SJCRH30 (cell line): Measurements from ENCODE around the gene CPNE8. TPM values are rescaled to one million over a fixed set of nuclear protein-coding genes. Genes with fewer than 3 reads are reported as not detected.
"Not testable (repeated sequence)": the region's sequence is repeated elsewhere in the genome, so short reads cannot be mapped to it uniquely, and the experiment has no call there.

ENCODE experiments used
- DNase-seq, 2 experiments: peaks; one replicate each; pipeline ENCODE4 v3.0.0-alpha.2; 2015 to 2020
- H3K27ac ChIP-seq: fragments of 250-450 bp; sonication (Bioruptor Pico); 2 replicates; pipeline ENCODE4 v1.5.1; 2020; ENCODE audit warnings: mild to moderate bottlenecking, moderate library complexity
- H3K27me3 ChIP-seq: fragments of 250-450 bp; sonication (Bioruptor Pico); 2 replicates; pipeline ENCODE4 v1.5.1; 2020; ENCODE audit warnings: mild to moderate bottlenecking, moderate library complexity
- H3K36me3 ChIP-seq: fragments of 250-450 bp; sonication (Bioruptor Pico); 2 replicates; pipeline ENCODE4 v1.5.1; 2020; ENCODE audit warnings: mild to moderate bottlenecking, moderate library complexity
- H3K4me1 ChIP-seq: fragments of 250-450 bp; sonication (Bioruptor Pico); 2 replicates; pipeline ENCODE4 v1.5.1; 2020; ENCODE audit warnings: mild to moderate bottlenecking, moderate library complexity
- H3K4me3 ChIP-seq: fragments of 250-450 bp; sonication (Bioruptor Pico); 2 replicates; pipeline ENCODE4 v1.5.1; 2020; ENCODE audit warnings: mild to moderate bottlenecking, moderate library complexity
- H3K9me3 ChIP-seq: fragments of 250-450 bp; sonication (Bioruptor Pico); replicated peaks from 2 replicates; pipeline ENCODE4 v1.5.1; 2020; ENCODE audit warnings: mild to moderate bottlenecking, moderate library complexity
- total RNA-seq: library from RNA; depleted of rRNA; stranded (reverse); fragments of >200 nt; shearing (Covaris generic); gene quantifications from 2 replicates; pipeline ENCODE4 v1.2.3, GENCODE V29; 2014

Gene CPNE8
- total RNA-seq, 1 experiment from 2014 or later = not detected

- DNase-seq = no peak
- Histone ChIP-seq H3K4me3 (no peak overlapping the region), H3K36me3 (no peaks in the 10 kb centered on the region), H3K9me3 (no peaks in the 10 kb centered on the region), H3K27ac (no peak overlapping the region), H3K27me3 (peaks cover 4% of the 10 kb centered on the region; the same call in 1 of the 2 replicates), H3K4me1 (no peaks in the 10 kb centered on the region)
Measured at GRCh38 chr12:38759621-38760020, 145.8 kb downstream of the CPNE8 start.

DNA sequence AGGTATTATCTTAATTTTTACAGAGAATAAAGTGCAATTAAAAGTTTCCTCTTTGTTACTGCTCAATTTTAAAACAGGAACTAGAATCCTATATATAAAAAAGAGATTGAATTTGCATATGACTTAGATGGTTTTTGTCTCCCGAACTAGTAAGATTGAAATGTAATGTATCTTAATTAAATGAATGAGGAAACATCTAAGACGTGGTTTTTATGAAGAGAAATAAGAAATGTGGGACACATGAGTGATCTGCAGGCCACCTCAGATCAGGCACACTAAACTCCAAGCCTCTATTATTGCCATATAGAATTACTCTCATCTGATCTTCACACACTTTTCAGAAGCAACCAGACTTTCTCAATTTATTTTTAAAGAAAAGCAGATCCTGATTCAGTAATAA lies 158.6 kb downstream of the CPNE8 start:
- no peak overlapping the region for H3K27ac ChIP-seq
- H3K36me3 ChIP-seq = no peaks in the 10 kb centered on the region
- no peaks in the 10 kb centered on the region for H3K4me1 ChIP-seq
- H3K4me3 ChIP-seq = no peak overlapping the region
- peaks cover 6% of the 10 kb centered on the region for H3K27me3 ChIP-seq
- no peak for DNase-seq
- H3K9me3 ChIP-seq = 0 out of 2 replicates have a peak, but pooled peaks cover 2% of the 10 kb centered on the region

- no peaks in the 10 kb centered on the region for H3K4me1 ChIP-seq
- H3K27me3 ChIP-seq = peaks cover 3% of the 10 kb centered on the region
- no peaks in the 10 kb centered on the region for H3K36me3 ChIP-seq
- no peaks in the 10 kb centered on the region for H3K9me3 ChIP-seq
- no peak overlapping the region for H3K4me3 ChIP-seq
- H3K27ac ChIP-seq = no peak overlapping the region
- DNase-seq = no peak
Measured at GRCh38 chr12:38745601-38746000, 159.8 kb downstream of the CPNE8 start.

GRCh38 chr12:38744041-38744440 lies 161.3 kb downstream of the CPNE8 start:
- H3K27ac ChIP-seq = no peak overlapping the region
- no peaks in the 10 kb centered on the region for H3K4me1 ChIP-seq
- no peak overlapping the region for H3K4me3 ChIP-seq
- H3K27me3 ChIP-seq = peaks cover 3% of the 10 kb centered on the region
- DNase-seq = no peak
- no peaks in the 10 kb centered on the region for H3K9me3 ChIP-seq
- no peaks in the 10 kb centered on the region for H3K36me3 ChIP-seq

DNA sequence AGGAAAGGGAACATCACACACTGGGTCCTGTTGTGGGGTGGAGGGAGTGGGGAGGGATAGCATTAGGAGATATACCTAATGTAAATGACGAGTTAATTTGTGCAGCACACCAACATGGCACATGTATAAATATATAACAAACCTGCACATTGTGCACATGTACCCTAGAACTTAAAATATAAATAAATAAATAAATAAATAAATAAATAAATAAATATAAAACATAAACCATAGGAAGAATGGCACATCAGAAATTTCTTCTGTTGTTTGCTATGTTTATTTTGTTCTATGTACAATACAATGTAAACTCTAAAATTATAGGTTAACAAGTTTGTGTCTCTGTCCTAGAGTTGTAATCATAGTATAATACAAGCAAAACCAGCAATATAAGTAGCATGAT lies 162.9 kb downstream of the CPNE8 start:
- not testable (repeated sequence) for H3K36me3 ChIP-seq, H3K4me1 ChIP-seq, H3K9me3 ChIP-seq

DNA sequence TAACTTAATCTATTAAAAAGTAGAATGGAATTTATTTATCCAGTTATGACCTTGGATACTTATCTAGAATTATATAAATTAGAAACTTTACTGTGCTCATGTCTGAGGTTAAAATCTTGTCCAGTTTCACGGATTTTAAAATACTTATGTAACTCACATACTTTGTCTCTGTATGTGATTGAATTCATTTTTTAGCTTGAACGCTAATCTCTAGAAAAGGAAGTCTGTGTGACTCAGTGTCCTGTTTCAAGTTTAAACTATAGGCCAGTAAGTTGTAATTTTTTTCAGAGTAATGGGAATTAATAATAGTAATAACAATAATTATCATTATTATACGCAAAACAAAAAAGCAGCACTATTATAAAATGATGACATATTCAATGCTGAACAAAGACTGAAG lies 168.6 kb downstream of the CPNE8 start:
- Histone ChIP-seq H3K4me1 (no peaks in the 10 kb centered on the region), H3K4me3 (no peak overlapping the region), H3K27ac (no peak overlapping the region), H3K27me3 (no peaks in the 10 kb centered on the region; the same call in 1 of the 2 replicates), H3K36me3 (no peaks in the 10 kb centered on the region), H3K9me3 (no peaks in the 10 kb centered on the region)
- no peak for DNase-seq

More for the DNA sequence above, 162.9 kb downstream of the CPNE8 start:
- DNase-seq, H3K27me3 ChIP-seq, H3K27ac ChIP-seq, H3K4me3 ChIP-seq: not testable (repeated sequence)

DNA sequence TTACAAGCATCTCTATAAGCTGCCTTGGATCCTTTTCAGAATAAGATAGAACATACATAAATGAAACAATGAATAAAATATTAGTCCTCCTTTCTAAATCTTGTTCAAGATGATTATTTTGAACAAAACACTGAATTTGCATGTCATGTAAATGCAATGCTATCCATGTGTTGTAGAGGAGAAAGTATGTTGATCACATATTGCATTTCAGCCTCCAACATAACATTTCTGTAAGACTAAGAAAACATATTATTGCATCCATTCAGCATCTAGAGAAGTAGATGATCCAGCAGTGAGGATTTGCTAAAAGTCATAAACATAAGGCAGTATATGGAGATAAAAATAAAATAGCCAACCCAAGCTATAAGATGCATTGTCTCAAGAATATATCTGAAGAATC lies 172.6 kb downstream of the CPNE8 start:
- DNase-seq = no peak
- Histone ChIP-seq H3K9me3 (no peaks in the 10 kb centered on the region), H3K4me1 (no peaks in the 10 kb centered on the region), H3K27ac (no peak overlapping the region), H3K27me3 (peaks cover 3% of the 10 kb centered on the region; the same call in 1 of the 2 replicates), H3K36me3 (no peaks in the 10 kb centered on the region), H3K4me3 (no peak overlapping the region)

DNA sequence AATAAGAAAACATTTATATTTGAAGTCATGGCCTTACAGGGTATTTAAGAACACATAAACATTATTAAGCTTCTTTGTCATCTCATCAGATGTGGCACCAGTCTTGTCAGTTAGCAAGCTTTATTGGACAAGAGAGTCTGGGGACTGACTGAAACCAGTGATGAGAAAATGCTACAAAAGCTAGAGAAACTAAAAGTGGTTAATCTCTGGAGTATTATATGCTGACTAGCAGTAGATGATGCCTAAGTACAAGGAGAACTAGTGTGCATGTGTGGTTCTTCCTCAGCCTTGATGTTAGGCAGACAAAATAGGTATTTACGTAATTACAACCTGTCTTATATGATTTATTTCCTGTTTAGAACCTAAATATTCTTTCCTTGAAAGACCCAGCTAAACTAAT lies 176.5 kb downstream of the CPNE8 start:
- no peaks in the 10 kb centered on the region for H3K9me3 ChIP-seq
- no peak for DNase-seq
- 0 out of 2 replicates have a peak, but pooled peaks cover 3% of the 10 kb centered on the region for H3K27me3 ChIP-seq
- H3K36me3 ChIP-seq = no peaks in the 10 kb centered on the region
- H3K4me1 ChIP-seq = no peaks in the 10 kb centered on the region
- no peak overlapping the region for H3K4me3 ChIP-seq
- H3K27ac ChIP-seq = no peak overlapping the region

- H3K36me3 ChIP-seq = no peaks in the 10 kb centered on the region
- no peaks in the 10 kb centered on the region for H3K27me3 ChIP-seq
- H3K4me1 ChIP-seq = no peaks in the 10 kb centered on the region
- H3K9me3 ChIP-seq = no peaks in the 10 kb centered on the region
- H3K27ac ChIP-seq = no peak overlapping the region
- no peak for DNase-seq
- no peak overlapping the region for H3K4me3 ChIP-seq
Measured at GRCh38 chr12:38721611-38722252, 183.7 kb downstream of the CPNE8 start.

- Histone ChIP-seq H3K4me1 (no peaks in the 10 kb centered on the region), H3K9me3 (no peaks in the 10 kb centered on the region), H3K36me3 (no peaks in the 10 kb centered on the region), H3K27me3 (no peaks in the 10 kb centered on the region), H3K4me3 (no peak overlapping the region), H3K27ac (no peak overlapping the region)
- DNase-seq = peak; percentile 4 to 18
Measured at GRCh38 chr12:38720661-38721060, 184.7 kb downstream of the CPNE8 start.

DNA sequence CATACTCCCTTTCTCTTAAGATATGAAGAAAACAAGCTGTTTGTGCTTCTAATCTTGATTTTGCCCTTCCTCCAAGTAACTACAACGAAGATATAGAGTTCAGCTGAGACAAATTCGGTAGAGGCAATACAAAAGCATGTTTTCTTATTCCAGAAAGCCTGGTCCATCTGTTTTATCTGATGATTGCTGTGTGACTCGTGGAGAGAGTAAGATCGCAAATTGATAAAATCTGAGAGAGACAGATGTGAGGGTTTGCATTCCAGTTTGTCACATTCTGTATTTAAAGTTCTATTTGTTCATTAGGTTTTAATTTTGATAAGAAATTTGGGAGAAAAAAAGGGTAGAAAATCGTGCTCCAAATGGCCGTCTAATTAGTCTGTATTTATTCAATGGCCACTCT lies 192.1 kb downstream of the CPNE8 start:
- Histone ChIP-seq H3K4me3 (no peak overlapping the region), H3K27ac (no peak overlapping the region), H3K4me1 (no peaks in the 10 kb centered on the region), H3K36me3 (no peaks in the 10 kb centered on the region), H3K27me3 (peaks cover 3% of the 10 kb centered on the region; the same call in 1 of the 2 replicates), H3K9me3 (no peaks in the 10 kb centered on the region)
- no peak for DNase-seq

DNA sequence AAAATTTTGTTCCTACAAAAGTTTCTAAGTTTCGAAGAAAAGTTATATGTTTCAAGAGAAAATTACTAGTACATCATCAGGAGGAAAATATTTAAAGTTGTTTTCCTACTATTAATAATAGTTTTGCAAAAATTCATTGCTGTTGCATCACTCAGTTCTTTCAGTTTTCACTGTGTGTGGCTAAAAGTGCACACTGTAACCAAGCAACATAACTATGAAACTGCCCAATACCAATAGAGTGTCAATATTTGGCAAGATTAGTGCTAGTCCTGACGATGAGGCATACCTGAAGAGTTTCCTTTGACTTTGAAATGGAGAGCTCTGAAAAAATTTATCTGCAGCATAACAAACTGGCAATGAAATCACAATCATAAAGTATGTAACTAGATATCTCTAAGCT lies 194.3 kb downstream of the CPNE8 start:
- Histone ChIP-seq H3K36me3 (no peaks in the 10 kb centered on the region), H3K4me3 (no peak overlapping the region), H3K27ac (no peak overlapping the region), H3K9me3 (no peaks in the 10 kb centered on the region), H3K4me1 (no peaks in the 10 kb centered on the region), H3K27me3 (peaks cover 3% of the 10 kb centered on the region; the same call in 1 of the 2 replicates)
- no peak for DNase-seq

DNA sequence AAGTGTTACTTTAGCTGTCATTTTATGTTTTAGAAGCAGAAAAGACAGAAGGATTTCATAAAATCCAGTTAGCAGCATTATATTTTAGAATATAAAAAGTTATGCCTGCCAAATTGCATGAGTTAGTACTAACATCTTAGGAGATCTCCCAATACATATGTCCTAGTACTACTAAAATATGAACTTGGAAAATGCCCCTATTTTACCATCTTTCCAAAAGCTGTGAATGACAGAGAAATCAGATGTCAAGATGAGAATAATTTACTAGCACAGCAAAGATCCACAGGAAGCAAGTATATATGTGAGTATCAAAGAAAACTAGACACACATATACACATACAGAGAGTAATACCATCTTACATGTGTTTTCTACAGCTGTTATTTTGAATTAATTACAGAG lies 196.9 kb downstream of the CPNE8 start:
- Histone ChIP-seq H3K4me1 (no peaks in the 10 kb centered on the region), H3K9me3 (no peaks in the 10 kb centered on the region), H3K36me3 (no peaks in the 10 kb centered on the region), H3K27me3 (no peaks in the 10 kb centered on the region), H3K27ac (no peak overlapping the region), H3K4me3 (no peak overlapping the region)
- DNase-seq = no peak

GRCh38 chr12:38707648-38708047 lies 197.7 kb downstream of the CPNE8 start:
- H3K27ac ChIP-seq = no peak overlapping the region
- no peaks in the 10 kb centered on the region for H3K4me1 ChIP-seq
- no peaks in the 10 kb centered on the region for H3K36me3 ChIP-seq
- 0 out of 2 replicates have a peak, but pooled peaks cover 5% of the 10 kb centered on the region for H3K27me3 ChIP-seq
- DNase-seq = no peak
- no peaks in the 10 kb centered on the region for H3K9me3 ChIP-seq
- H3K4me3 ChIP-seq = no peak overlapping the region

DNA sequence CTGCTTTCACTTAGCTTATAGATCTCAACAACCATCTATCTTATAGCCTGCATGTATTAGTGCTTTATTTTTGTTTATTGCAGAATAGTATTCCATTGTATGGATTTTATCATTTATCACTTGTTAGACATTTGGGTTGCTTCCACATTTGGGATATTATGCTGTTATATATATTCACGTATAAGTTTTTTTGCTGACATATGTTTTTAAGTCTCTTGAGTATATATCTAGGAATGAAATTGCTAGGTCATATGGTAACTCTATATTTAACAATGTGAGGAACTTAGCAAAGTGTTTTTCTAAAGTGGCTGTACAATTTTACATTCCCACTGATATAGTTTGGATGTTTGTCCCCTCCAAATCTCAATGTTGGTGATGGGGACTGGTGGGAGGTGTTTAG lies 208.1 kb downstream of the CPNE8 start:
- H3K4me3 ChIP-seq = no peak overlapping the region
- no peaks in the 10 kb centered on the region for H3K4me1 ChIP-seq
- 0 out of 2 replicates have a peak, but pooled peaks cover 7% of the 10 kb centered on the region for H3K27me3 ChIP-seq
- no peaks in the 10 kb centered on the region for H3K36me3 ChIP-seq
- no peaks in the 10 kb centered on the region for H3K9me3 ChIP-seq
- DNase-seq = no peak
- no peak overlapping the region for H3K27ac ChIP-seq

DNA sequence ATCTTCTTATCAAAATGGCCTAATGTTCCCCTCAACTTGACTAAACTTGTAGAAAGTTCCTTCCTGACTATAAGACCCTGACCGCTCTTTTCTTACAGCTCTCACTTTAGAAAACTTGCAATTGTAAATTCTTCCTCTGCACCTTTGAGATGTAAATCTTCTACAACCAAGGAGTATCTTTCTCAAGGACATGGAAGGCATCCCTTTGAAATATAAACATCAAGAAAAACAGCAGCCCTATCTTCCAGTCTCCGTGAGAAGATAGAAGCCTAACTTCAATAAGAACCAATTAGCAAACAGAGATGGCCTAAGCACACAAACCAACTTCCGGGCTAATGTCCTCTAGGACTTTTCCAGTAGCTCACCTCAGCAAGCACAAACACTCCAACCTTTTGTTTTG lies 210.3 kb downstream of the CPNE8 start:
- no peak for DNase-seq
- no peaks in the 10 kb centered on the region for H3K36me3 ChIP-seq
- H3K27me3 ChIP-seq = no peaks in the 10 kb centered on the region
- no peak overlapping the region for H3K27ac ChIP-seq
- H3K4me1 ChIP-seq = no peaks in the 10 kb centered on the region
- no peak overlapping the region for H3K4me3 ChIP-seq
- H3K9me3 ChIP-seq = no peaks in the 10 kb centered on the region
